ENCODE results near the gene EMP3. TPM values are rescaled to one million over a fixed set of nuclear protein-coding genes. Genes with fewer than 3 reads are reported as not detected.

The EMP3 gene
- total and polyA plus RNA-seq, 2 of the 4 experiments (the other 2 are of a cell fraction): 147 to 632 TPM

DNA sequence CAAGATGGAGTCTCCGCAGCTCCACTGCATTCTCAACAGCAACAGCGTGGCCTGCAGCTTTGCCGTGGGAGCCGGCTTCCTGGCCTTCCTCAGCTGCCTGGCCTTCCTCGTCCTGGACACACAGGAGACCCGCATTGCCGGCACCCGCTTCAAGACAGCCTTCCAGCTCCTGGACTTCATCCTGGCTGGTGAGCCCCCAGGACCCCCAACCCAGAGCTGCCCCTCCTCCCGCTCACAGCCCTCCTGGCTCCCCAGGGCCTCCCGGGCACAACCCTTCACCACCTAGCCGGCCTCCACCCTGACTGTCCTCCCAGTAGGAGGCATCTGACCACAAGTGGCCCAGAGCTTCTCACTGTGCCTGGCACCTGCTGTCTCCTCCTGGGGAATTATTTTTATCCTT lies 48.2 kb downstream of the EMP3 start:
- Histone ChIP-seq H4K5ac (ENCODE audit: low read depth, low read length) (no peak overlapping the region), H3K9me1 (ENCODE audit: insufficient read depth, low read length) (no peaks in the 10 kb centered on the region), H3K56ac (ENCODE audit: extremely low read depth, insufficient read depth, low read length) (no peak overlapping the region), H3K18ac (ENCODE audit: low read depth, low read length) (no peak overlapping the region), H2BK120ac (ENCODE audit: low read depth, low read length) (no peak overlapping the region), H3K4me2 (ENCODE audit: low read depth, low read length) (no peak overlapping the region), H4K91ac (ENCODE audit: insufficient read depth, low read depth, low read length) (no peak overlapping the region), H3K4me3 (ENCODE audit: insufficient read depth, low read depth, low read length) (no peak overlapping the region), H2AK9ac (replicated peaks; ENCODE audit: low read depth, low read length, poor library complexity) (no peak overlapping the region), H3K27ac (ENCODE audit: insufficient read depth, low read length) (no peak overlapping the region), H2BK15ac (ENCODE audit: low read depth, low read length) (no peak overlapping the region), H4K8ac (ENCODE audit: low read depth in 2 of 2, low read length in 2 of 2) (no peak overlapping the region), H3K9ac (ENCODE audit: low read depth, low read length) (no peak overlapping the region), H2BK5ac (ENCODE audit: low read depth, low read length, poor library complexity, severe bottlenecking) (no peak overlapping the region), H3K79me1 (ENCODE audit: low read depth in 1 of 2, low read length in 2 of 2) (no peaks in the 10 kb centered on the region), H3K14ac (replicated peaks; ENCODE audit: low read depth, low read length) (no peak overlapping the region), H2BK20ac (ENCODE audit: low read depth, low read length) (no peak overlapping the region), H3K27me3 (ENCODE audit: control insufficient read depth, insufficient read depth, low read length) (peaks cover 2% of the 10 kb centered on the region; the same call in 1 of the 2 replicates), H2AK5ac (ENCODE audit: low read depth, low read length) (no peak overlapping the region), H3K4me1 (ENCODE audit: control insufficient read depth, insufficient read depth, low read length) (no peaks in the 10 kb centered on the region), H3K36me3 (ENCODE audit: control insufficient read depth, insufficient read depth, low read length) (no peaks in the 10 kb centered on the region), H3K4ac (ENCODE audit: low read depth, low read length) (no peak overlapping the region), H3K9me3 (ENCODE audit: control insufficient read depth, insufficient read depth, low read length) (no peaks in the 10 kb centered on the region), H4K20me1 (ENCODE audit: insufficient read depth, low read length) (no peaks in the 10 kb centered on the region), H2AFZ (replicated peaks; ENCODE audit: low read length, poor library complexity) (no peak overlapping the region), H3K23ac (ENCODE audit: low read depth, low read length) (no peak overlapping the region)
- ChIA-PET POLR2A (ENCODE audit: unreplicated experiment) (no interaction called here), CTCF (interaction anchor here (0.9 to 1.5 kb wide), 2 partner anchors 10 to 18 kb away, joined by 3 to 6 read pairs; partner anchors contain the start of genes KDELR1, SYNGR4 and TMEM143)
- DNase-seq (no peak), ATAC-seq (ENCODE audit: low read depth) (no peak)
- in situ Hi-C loops (cut with MboI; ENCODE audit: low sequenced_read_pairs) (no loop called here), dilution Hi-C loops (cut with HindIII; ENCODE audit: low sequenced_read_pairs, unreplicated experiment) (no loop called here), intact Hi-C loops (cut with micrococcal nuclease) (no loop called here)
- no TSS peak for BruUV-seq (replicated peaks)
- 87% methylated on average over 4 of the region's 11 CpGs; no CpG with 5 or more reads in 1 of the 2 experiments for WGBS, 2 experiments (ENCODE audit: extremely low coverage in 2 of 2, insufficient read length in 1 of 2)
- no peak for TF ChIP-seq CHD1 (IDR thresholded peaks at IDR 0.05; ENCODE audit: low read depth, low read length)
- TF ChIP-seq RCOR1 (IDR thresholded peaks at IDR 0.05; ENCODE audit: insufficient replicate concordance, low read length): no peak
- TF ChIP-seq MAFK (IDR thresholded peaks at IDR 0.05; ENCODE audit: low read depth, low read length): no peak
- TF ChIP-seq, protein P1, sequence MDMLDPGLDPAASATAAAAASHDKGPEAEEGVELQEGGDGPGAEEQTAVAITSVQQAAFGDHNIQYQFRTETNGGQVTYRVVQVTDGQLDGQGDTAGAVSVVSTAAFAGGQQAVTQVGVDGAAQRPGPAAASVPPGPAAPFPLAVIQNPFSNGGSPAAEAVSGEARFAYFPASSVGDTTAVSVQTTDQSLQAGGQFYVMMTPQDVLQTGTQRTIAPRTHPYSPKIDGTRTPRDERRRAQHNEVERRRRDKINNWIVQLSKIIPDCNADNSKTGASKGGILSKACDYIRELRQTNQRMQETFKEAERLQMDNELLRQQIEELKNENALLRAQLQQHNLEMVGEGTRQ (IDR thresholded peaks at IDR 0.05; ENCODE audit: low read depth, low read length): no peak
- TF ChIP-seq BHLHE40 (IDR thresholded peaks at IDR 0.05; ENCODE audit: low read depth, low read length): no peak
- TF ChIP-seq, protein P2, sequence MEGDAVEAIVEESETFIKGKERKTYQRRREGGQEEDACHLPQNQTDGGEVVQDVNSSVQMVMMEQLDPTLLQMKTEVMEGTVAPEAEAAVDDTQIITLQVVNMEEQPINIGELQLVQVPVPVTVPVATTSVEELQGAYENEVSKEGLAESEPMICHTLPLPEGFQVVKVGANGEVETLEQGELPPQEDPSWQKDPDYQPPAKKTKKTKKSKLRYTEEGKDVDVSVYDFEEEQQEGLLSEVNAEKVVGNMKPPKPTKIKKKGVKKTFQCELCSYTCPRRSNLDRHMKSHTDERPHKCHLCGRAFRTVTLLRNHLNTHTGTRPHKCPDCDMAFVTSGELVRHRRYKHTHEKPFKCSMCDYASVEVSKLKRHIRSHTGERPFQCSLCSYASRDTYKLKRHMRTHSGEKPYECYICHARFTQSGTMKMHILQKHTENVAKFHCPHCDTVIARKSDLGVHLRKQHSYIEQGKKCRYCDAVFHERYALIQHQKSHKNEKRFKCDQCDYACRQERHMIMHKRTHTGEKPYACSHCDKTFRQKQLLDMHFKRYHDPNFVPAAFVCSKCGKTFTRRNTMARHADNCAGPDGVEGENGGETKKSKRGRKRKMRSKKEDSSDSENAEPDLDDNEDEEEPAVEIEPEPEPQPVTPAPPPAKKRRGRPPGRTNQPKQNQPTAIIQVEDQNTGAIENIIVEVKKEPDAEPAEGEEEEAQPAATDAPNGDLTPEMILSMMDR (conservative IDR thresholded peaks at IDR 0.05; ENCODE audit: low read depth, low read length): no peak
- TF ChIP-seq NFE2L2 (IDR thresholded peaks at IDR 0.05; ENCODE audit: low read depth, low read length): no peak
- TF ChIP-seq MXI1 (IDR thresholded peaks at IDR 0.05; ENCODE audit: borderline replicate concordance, low read depth, low read length): no peak
- TF ChIP-seq CEBPB (IDR thresholded peaks at IDR 0.05; ENCODE audit: low read depth, low read length): no peak
- TF ChIP-seq MAZ (IDR thresholded peaks at IDR 0.05; ENCODE audit: borderline replicate concordance, low read depth, low read length): no peak
- no peak for TF ChIP-seq POLR2A (IDR thresholded peaks at IDR 0.05; ENCODE audit: low read depth, low read length)
- no peak for TF ChIP-seq SMC3 (IDR thresholded peaks at IDR 0.05; ENCODE audit: low read depth, low read length)
- TF ChIP-seq RFX5 (IDR thresholded peaks at IDR 0.05; ENCODE audit: low read depth, low read length): no peak

Data from IMR-90 (cell line).